AG04450 (cell line): Measurements from ENCODE around the gene OR1S1. TPM values are rescaled to one million over a fixed set of nuclear protein-coding genes. Genes with fewer than 3 reads are reported as not detected.
"Not testable (repeated sequence)": the region's sequence is repeated elsewhere in the genome, so short reads cannot be mapped to it uniquely, and the experiment has no call there.

ENCODE experiments used
- CTCF ChIA-PET: fragments of 300-600, 350-600 bp; formaldehyde crosslinking; extraction: SDS; loops from one replicate; lab custom pipeline; 2022; ENCODE audit warnings: antibody characterized with exemption, inconsistent platforms; lab: Charles Lee
- POLR2A ChIA-PET: fragments of 350-600 bp; formaldehyde crosslinking; extraction: SDS; loops from one replicate; lab custom pipeline; 2021; ENCODE audit warnings: antibody characterized with exemption, inconsistent platforms; lab: Yijun Ruan, JAX
- DNase-seq: peaks from one replicate; pipeline ENCODE4 v3.0.0-alpha.2; 2011; ENCODE audit warnings: low read depth, low spot score
- H3K27ac ChIP-seq: one replicate; pipeline ENCODE4 v1.5.1; 2012; ENCODE audit warnings: low read depth, low read length, control low read depth
- H3K27me3 ChIP-seq: one replicate; pipeline ENCODE4 v1.6.0; 2012; ENCODE audit warnings: low read length; ENCODE audit not compliant: control insufficient read depth, insufficient read depth
- H3K4me3 ChIP-seq: 2 replicates; pipeline ENCODE4 v1.5.1; 2011; ENCODE audit warnings: mild to moderate bottlenecking, low read depth, low read length, control low read depth
- H3K9me3 ChIP-seq: 2 replicates; pipeline ENCODE4 v1.5.1; 2012; ENCODE audit warnings: low read length; ENCODE audit not compliant: control insufficient read depth, insufficient read depth
- polyA minus RNA-seq: library from RNA; depleted of rRNA, polyadenylated mRNA; stranded (reverse); fragments of >200 nt; gene quantifications from 2 replicates; pipeline ENCODE4 v1.2.3, GENCODE V29; 2011; rRNA and poly(A)+ RNA removed
- polyA plus RNA-seq: library from polyadenylated mRNA; depleted of rRNA; stranded (reverse); fragments of >200 nt; gene quantifications from 2 replicates; pipeline ENCODE4 v1.2.3, GENCODE V29; 2011; rRNA removed
- TF ChIP-seq, protein P1 (sequence below): IDR thresholded peaks from 2 replicates; pipeline ENCODE4 v1.5.1; 2011; ENCODE audit warnings: low read depth, low read length, control low read depth, inconsistent platforms

The OR1S1 gene
- not detected in 2 replicates for polyA plus RNA-seq
- polyA minus RNA-seq, result not detected in 2 replicates

DNA sequence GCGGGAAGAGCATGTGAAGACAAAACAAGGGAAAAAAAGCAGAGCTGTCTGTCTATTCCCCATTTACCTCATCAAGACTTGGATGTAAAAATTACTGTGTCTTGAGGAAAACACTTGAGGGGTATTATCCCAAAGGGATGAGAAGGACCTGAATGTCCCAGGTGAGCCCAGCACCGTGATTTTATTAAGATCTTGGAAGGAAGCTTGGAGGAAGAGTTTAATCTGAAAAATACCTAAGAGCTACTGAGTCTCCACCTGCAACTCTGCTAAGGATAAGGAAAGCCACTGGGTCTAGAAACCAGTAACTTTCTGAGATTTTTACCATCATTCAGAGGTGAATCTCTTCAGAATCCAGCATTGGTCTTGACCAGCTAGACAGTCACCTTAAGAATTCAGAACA is at the start of gene OR1S1:
OR1S1 (plus strand) TSS at position 301 of the 400 bp plus-strand sequence.
- H3K27ac ChIP-seq, POLR2A ChIA-PET, DNase-seq, H3K4me3 ChIP-seq, H3K27me3 ChIP-seq, CTCF ChIA-PET, H3K9me3 ChIP-seq: not testable (repeated sequence)

DNA sequence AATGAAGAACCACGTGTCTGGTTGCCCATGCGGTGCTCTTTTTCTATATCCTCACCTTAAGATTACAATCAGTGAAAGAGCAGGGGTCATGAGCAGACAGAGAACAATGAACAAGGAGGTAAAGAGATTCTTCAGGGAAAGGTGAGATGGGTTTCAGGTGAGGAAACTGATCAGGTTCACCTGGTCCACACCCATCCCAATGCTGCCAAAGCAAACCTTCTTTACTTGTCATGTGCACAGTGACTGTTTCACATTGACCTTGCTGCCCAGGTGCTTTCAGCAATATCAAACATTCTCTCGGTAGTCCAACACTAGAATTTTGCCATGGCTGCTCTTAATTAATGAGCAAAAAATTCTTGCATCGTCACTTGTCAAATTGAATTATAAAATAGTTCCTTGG is 48.1 kb upstream of the OR1S1 start:
- no peak for DNase-seq
- POLR2A ChIA-PET, result no interaction called here
- no peaks in the 10 kb centered on the region for H3K27me3 ChIP-seq
- no peak overlapping the region for H3K27ac ChIP-seq
- H3K4me3 ChIP-seq, result no peak overlapping the region
- H3K9me3 ChIP-seq, result no peaks in the 10 kb centered on the region
- CTCF ChIA-PET, result no interaction called here
- TF ChIP-seq, protein P1, sequence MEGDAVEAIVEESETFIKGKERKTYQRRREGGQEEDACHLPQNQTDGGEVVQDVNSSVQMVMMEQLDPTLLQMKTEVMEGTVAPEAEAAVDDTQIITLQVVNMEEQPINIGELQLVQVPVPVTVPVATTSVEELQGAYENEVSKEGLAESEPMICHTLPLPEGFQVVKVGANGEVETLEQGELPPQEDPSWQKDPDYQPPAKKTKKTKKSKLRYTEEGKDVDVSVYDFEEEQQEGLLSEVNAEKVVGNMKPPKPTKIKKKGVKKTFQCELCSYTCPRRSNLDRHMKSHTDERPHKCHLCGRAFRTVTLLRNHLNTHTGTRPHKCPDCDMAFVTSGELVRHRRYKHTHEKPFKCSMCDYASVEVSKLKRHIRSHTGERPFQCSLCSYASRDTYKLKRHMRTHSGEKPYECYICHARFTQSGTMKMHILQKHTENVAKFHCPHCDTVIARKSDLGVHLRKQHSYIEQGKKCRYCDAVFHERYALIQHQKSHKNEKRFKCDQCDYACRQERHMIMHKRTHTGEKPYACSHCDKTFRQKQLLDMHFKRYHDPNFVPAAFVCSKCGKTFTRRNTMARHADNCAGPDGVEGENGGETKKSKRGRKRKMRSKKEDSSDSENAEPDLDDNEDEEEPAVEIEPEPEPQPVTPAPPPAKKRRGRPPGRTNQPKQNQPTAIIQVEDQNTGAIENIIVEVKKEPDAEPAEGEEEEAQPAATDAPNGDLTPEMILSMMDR, result no peak

DNA sequence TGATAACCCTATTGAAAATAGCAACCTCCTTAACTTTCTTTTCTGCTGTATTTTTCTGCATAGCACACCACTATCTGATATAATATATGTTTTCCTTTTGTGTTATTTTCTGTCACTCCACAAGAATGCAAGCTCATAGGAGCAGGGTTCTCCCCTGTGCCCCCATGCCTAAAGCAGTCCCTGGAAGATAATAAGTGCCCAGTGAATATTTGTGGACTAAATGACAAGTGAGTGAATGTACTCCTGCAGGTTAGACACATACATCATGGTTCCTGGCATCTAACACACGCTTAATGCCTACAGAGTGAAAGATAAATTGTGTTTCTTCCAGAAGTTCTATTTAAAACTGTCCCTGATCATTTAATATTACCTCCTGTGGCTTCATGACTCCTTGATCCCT is 47.5 kb upstream of the OR1S1 start:
- H3K4me3 ChIP-seq, result no peak overlapping the region
- H3K27ac ChIP-seq, result no peak overlapping the region
- no peaks in the 10 kb centered on the region for H3K27me3 ChIP-seq
- H3K9me3 ChIP-seq, result no peaks in the 10 kb centered on the region
- ChIA-PET POLR2A (no interaction called here), CTCF (no interaction called here)
- DNase-seq, result no peak
- TF ChIP-seq, protein P1, result no peak

DNA sequence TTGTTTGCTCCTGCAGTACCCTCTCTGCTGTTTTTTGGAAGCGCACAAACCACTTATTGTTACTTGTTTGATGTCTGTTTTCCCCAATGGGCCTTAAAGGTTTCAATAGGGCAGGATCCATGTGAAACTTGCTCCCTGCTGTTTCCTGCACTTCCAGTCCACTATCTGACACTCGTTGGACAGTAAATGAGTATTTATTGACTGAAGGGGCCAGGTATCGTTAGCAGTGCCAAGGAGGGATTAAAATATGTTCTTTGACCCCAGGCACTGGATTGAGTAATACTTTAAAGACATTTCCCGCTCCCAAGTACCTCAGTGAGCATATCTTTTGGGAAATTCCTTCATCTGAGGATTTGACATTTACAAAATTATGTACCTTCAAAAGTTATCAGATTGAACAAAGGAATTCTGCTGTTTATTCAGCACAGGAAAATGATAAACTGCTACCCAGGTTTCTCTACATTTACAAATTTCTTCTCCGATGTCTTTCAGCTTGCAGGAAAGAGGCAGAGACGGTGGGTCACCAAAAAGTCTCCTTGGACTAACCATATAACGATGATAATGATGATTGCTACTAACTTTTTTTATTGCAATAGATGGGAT is 46.9 kb upstream of the OR1S1 start:
- no peaks in the 10 kb centered on the region for H3K9me3 ChIP-seq
- H3K4me3 ChIP-seq, result no peak overlapping the region
- TF ChIP-seq, protein P1, result no peak
- H3K27ac ChIP-seq, result no peak overlapping the region
- DNase-seq, result no peak
- H3K27me3 ChIP-seq, result no peaks in the 10 kb centered on the region
- ChIA-PET CTCF (no interaction called here), POLR2A (no interaction called here)

DNA sequence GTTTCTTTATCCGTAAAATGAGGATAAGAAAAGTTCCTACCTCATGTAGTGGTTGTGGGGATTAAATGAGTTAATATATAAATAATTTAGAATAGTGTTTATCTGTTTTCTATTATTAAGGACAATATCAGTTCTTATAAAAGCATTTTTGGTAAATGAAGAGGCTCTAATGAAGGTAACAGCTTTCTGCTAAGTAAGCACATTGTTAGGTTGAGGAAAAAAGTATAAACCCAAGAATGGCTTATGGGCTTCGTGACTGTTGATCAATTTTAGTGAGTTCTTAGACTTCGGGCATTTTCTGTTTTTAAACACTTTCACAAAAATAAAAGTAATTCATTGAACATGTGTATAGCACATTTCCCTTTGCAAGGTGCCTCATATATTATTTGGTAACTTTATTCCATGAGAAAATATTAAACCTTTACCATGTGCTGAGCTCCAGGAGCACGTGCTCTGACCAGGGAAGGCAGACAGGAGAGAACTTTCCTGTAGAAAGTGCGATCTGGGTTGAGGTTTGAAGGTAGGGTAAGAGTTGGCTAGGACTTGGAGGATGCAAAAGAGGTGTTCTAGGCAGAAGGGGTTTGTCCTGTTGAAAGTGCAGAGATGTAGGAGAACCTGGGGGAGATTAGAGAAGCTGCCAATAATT is 35.0 kb upstream of the OR1S1 start:
- Histone ChIP-seq H3K27me3 (no peaks in the 10 kb centered on the region), H3K9me3 (no peaks in the 10 kb centered on the region), H3K4me3 (no peak overlapping the region), H3K27ac (no peak overlapping the region)
- no peak for DNase-seq
- ChIA-PET CTCF (no interaction called here), POLR2A (no interaction called here)
- TF ChIP-seq, protein P1, result no peak
